Fibroblast of the aortic adventitia (primary cell): ENCODE measurements around the gene CIPC. TPM values are rescaled to one million over a fixed set of nuclear protein-coding genes. Genes with fewer than 3 reads are reported as not detected.

Experiments used
- DNase-seq: peaks from one replicate; pipeline ENCODE4 v3.0.0-alpha.2; 2010; ENCODE audit warnings: low read depth
- H3K4me3 ChIP-seq: 2 replicates; pipeline ENCODE4 v1.5.1; 2011; ENCODE audit warnings: low read depth, mild to moderate bottlenecking, control low read depth, low read length, moderate library complexity
- CTCF ChIP-seq: IDR thresholded peaks from 2 replicates; pipeline ENCODE4 v1.5.1; 2011; ENCODE audit warnings: mild to moderate bottlenecking, low read length, control low read depth, inconsistent platforms; ENCODE audit not compliant: insufficient read depth
- total RNA-seq: library from RNA; depleted of rRNA; stranded (reverse); fragments of >200 nt; gene quantifications from 2 replicates; pipeline ENCODE4 v1.2.3, GENCODE V29; 2012; ENCODE audit warnings: low replicate concordance

Gene CIPC
- total RNA-seq, 1 donor: 13.9 TPM

DNA sequence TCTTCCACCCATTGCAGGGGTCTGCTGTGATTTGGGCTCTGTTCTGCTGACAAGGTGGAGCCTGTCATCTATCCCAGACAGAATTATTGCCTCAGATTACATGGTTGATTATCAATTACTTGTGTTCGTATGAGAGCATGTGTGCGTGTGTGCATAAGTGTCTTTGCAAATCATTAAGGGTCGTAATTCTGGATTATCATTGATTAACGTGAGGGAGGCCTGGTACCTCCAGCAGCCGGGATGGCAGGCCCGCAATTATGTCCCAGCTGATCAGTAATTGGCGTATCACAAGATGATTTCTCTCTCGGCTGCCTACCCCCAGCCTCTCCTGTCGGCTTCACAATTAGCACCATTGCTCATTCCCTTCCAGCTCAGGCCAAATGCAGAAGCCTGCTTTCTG lies 39.9 kb upstream of the CIPC start:
- no peak for TF ChIP-seq CTCF
- DNase-seq: no peak
- no peak overlapping the region for H3K4me3 ChIP-seq

GRCh38 chr14:77058785-77059184 lies 39.3 kb upstream of the CIPC start:
- TF ChIP-seq CTCF: no peak
- no peak for DNase-seq
- H3K4me3 ChIP-seq: no peak overlapping the region

DNA sequence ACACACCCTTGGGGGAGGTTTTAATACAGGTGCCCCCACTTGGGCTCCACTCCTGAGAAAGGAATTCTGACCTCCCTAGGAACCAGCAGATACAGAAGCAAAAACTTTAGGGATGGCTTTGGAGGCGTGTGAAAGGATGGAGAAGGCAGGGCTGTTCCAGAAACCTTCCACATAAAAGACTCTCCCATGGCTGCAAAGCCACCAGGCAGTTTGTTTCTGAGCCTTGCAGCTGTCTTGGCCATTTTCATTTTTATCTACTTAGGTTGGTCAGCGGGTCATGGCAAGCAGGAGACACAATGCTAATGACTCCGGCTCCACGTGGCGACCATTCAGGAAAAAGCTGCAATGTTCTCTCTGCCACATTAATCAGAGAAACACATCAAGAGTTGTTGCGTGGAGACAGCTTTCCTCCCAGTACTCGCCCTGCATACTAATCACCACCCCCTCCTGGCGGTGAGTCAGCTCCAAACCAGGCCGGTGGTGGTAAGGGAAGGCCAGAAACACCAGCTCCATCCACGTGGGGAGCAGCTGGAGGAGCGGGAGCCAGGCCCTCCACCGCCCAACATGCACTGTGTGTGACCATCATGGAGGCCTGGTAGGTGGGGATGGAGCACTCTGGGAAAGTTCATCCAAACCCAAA lies 38.7 kb upstream of the CIPC start:
- H3K4me3 ChIP-seq: no peak overlapping the region
- DNase-seq: peak; percentile 87
- TF ChIP-seq CTCF: peak; percentile 52

DNA sequence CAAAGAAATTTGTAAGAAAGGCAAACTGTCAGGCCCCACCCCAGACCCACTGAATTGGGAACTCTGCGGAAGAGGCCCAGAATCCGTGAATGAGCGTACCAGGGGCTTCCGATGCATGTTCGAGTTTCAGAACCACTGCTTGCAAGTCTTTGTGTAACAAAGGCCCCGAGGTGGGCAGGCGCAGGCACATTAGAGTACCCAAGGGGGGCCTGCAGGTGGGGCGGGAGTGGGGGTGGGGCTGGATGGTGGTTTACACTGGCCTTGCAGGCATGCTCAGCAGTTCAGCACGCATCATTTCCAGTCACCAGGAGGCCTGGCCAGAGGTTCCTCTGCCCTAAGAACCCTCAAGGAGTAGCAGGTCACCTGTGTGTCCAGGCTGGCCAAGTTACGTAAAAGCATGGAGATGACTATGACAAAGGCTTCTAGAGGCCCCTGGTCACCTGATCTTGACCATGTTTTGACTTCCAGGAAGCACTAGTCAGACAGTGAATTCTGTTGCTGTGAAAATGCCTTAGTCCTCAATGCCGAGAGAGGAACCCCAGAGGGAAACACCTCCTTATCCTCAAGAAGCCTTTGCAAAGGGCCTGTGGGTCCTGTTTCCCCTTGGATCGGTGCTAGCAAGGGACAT lies 36.3 kb upstream of the CIPC start:
- TF ChIP-seq CTCF: no peak
- DNase-seq: no peak
- H3K4me3 ChIP-seq: no peak overlapping the region

GRCh38 chr14:77062261-77062660 lies 35.8 kb upstream of the CIPC start:
- no peak for TF ChIP-seq CTCF
- no peak for DNase-seq
- no peak overlapping the region for H3K4me3 ChIP-seq

GRCh38 chr14:77063571-77064171 lies 34.4 kb upstream of the CIPC start:
- H3K4me3 ChIP-seq: no peak overlapping the region
- DNase-seq: peak; percentile 65
- TF ChIP-seq CTCF: no peak
